Mesenteric fat pad (tissue), 1 donor: ENCODE data around the gene ZBTB17. TPM values are rescaled to one million over a fixed set of nuclear protein-coding genes. Genes with fewer than 3 reads are reported as not detected.
A peak's percentile ranks its signal among the peaks of the same experiment; 100 is the strongest.

Source experiments
- DNase-seq: peaks from one replicate; pipeline ENCODE4 v3.0.0-alpha.2; 2020; ENCODE audit warnings: low spot score
- total RNA-seq: library from RNA; stranded (reverse); fragmentation: NEBNext Ultra II Directional; extraction: Animal tissue kit (Norgen Biotek cat#: 25700); gene quantifications from one replicate; pipeline ENCODE4 v1.2.1, GENCODE V29; 2021
- donor health status: DM: yes; HTN: yes; CAD: no.

The ZBTB17 gene
- total RNA-seq, 1 donor from 2014 or later, result 29.9 TPM

GRCh38 chr1:15962671-15963362 lies 13.1 kb downstream of the ZBTB17 start:
- no peak for DNase-seq

- DNase-seq, result no peak
Measured at GRCh38 chr1:15962176-15962575, 13.7 kb downstream of the ZBTB17 start.

- DNase-seq, result no peak
Measured at GRCh38 chr1:15961492-15961891, 14.4 kb downstream of the ZBTB17 start.

GRCh38 chr1:15960808-15961207 lies 15.1 kb downstream of the ZBTB17 start:
- DNase-seq, result peak; percentile 20

GRCh38 chr1:15959827-15960446 lies 16.0 kb downstream of the ZBTB17 start:
- DNase-seq, result no peak

GRCh38 chr1:15959424-15959823 lies 16.5 kb downstream of the ZBTB17 start:
- DNase-seq, result no peak

GRCh38 chr1:15958793-15959192 lies 17.1 kb downstream of the ZBTB17 start:
- no peak for DNase-seq

GRCh38 chr1:15958111-15958510 lies 17.8 kb downstream of the ZBTB17 start:
- no peak for DNase-seq

GRCh38 chr1:15957221-15958095 lies 18.4 kb downstream of the ZBTB17 start:
- no peak for DNase-seq

GRCh38 chr1:15956150-15956549 lies 19.8 kb downstream of the ZBTB17 start:
- no peak for DNase-seq

- no peak for DNase-seq
Measured at GRCh38 chr1:15955552-15955951, 20.3 kb downstream of the ZBTB17 start.

- peak; percentile 43 for DNase-seq
Measured at GRCh38 chr1:15954316-15954715, 21.6 kb downstream of the ZBTB17 start.

GRCh38 chr1:15953791-15954241 lies 22.1 kb downstream of the ZBTB17 start:
- no peak for DNase-seq

- DNase-seq, result no peak
Measured at GRCh38 chr1:15953294-15953771, 22.6 kb downstream of the ZBTB17 start.

GRCh38 chr1:15952317-15953258 lies 23.3 kb downstream of the ZBTB17 start:
- no peak for DNase-seq

GRCh38 chr1:15951341-15952153 lies 24.4 kb downstream of the ZBTB17 start:
- peak; percentile 81 for DNase-seq

- DNase-seq, result peak; percentile 84
Measured at GRCh38 chr1:15950763-15951295, 25.1 kb downstream of the ZBTB17 start.

GRCh38 chr1:15950302-15950701 lies 25.6 kb downstream of the ZBTB17 start:
- DNase-seq, result peak; percentile 72

- DNase-seq, result peak; percentile 95
Measured at GRCh38 chr1:15949453-15950245, 26.3 kb downstream of the ZBTB17 start.
